ENCODE measurements around the gene SHQ1. TPM values are rescaled to one million over a fixed set of nuclear protein-coding genes. Genes with fewer than 3 reads are reported as not detected.
A peak's percentile ranks its signal among the peaks of the same experiment; 100 is the strongest.
"Not testable (repeated sequence)": the region's sequence is repeated elsewhere in the genome, so short reads cannot be mapped to it uniquely, and the experiment has no call there.

SHQ1 gene
- total RNA-seq, 1 donor from 2014 or later, result 19.6 TPM

- peak; percentile 69 for DNase-seq
These were observed 49.6 kb downstream of the SHQ1 start for GRCh38 chr3:72798552-72799195.

DNA sequence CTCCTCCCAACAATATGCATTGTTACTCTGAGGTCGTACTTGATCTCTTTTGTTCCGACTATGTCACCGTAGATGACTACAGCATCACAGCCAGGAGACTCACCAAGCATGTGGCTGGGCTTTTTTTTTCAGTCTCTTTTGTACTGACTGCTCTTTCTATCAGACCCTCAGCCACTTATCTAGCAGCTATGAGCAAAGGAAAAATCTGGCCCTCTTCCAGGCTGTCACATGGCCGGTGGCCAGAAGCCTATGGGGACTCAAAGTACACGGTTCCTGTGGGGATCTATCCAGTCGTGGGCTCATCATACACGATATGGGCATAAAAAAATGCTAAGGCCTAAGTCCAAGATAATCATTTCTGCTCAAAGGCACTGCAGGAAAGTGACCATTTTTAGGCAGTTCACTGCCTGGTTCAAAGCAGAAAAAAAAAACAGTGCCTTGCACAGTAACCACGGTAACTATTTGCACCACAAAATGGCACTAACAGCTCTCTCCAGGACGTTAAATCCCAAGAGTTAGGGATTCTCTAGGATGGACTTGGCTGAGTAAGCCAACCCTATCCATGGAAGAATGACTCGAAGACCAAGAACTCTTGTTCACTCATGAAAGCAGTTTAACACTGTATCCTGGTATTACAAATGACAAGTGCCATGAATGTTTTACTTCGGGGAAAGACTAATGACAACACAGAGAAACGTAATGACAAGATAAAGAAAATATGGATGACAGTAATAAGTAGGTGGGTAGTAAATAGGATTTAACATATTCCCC lies 50.3 kb downstream of the SHQ1 start:
- peak; percentile 45 for DNase-seq

GRCh38 chr3:72794079-72794478 lies 54.2 kb downstream of the SHQ1 start:
- DNase-seq, result no peak

DNA sequence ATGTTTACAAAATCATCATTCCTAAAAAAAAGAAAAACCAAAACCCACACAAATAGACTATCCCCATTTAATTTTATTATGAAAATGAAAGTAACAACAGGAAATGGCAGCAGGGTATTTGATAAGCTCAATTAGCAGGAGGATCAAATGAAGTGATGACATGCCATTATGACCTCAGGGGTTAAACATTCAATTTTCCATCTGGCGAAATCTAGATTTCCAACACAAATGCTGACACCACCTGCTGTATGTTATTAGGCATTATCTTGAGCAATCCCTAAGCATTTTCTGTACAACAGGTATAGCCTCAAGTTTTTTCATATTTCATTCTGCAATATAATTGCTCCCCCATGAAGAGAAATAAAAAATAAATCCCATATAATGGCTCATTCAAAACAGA lies 57.1 kb downstream of the SHQ1 start:
- peak; percentile 11 for DNase-seq

DNA sequence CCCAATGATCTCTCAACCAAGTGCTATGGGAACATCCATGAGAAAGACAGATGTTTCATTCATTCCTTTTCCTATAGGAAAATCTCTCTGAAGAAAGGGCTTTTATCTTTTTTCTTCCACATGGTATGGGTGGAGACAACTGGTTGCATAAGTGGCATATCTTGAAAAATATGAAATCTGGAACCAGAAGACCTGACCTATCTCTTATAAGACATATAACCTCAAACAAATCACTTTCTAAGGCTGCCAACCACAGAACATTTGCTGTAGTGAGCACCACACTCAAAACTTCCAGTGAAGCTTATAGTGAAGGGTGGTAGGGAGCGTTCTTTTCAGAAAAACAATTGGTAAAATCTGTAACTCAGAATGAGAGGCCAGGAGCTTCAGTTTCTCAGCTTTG lies 58.5 kb downstream of the SHQ1 start:
- DNase-seq, result no peak

GRCh38 chr3:72788232-72788631 lies 60.0 kb downstream of the SHQ1 start:
- DNase-seq, result not testable (repeated sequence)

- DNase-seq, result no peak
These were observed 61.6 kb downstream of the SHQ1 start for GRCh38 chr3:72786668-72787067.

DNA sequence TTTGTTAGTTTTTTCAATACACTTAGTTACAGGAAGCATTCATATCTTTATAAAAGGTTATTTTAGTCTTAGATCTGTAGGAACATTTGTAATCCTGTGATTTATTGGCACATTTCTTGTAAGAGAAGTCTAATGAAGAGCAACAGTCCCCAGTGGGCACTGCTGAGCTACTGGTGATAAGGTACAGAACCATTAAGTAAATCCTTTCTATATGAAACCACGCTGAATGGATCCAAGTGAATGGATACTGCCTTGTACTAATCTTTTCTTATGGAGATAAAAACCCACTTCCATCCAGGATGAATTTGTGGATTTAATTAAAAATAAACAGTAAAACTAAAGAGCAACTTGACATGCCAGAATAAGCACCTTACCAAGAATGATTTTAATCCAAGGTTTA lies 64.0 kb downstream of the SHQ1 start:
- no peak for DNase-seq

DNA sequence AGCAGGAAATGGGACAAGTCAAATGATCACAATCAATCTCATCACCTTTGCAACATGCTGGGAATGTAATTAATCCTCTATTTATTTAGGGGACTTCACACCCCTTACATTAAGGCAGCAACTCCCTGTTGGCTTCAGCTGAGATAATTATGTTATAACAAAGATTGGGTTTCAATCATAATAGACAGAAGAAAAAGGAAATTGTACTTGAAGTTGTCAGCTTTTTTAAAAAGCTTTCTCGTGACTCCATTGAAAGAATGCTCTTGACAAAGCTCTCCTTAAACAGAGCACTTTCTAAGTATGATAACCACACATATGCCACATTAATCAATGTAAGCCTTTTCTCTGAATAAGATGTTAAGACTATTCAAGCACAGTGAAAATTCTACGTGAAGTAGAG lies 65.7 kb downstream of the SHQ1 start:
- no peak for DNase-seq

DNA sequence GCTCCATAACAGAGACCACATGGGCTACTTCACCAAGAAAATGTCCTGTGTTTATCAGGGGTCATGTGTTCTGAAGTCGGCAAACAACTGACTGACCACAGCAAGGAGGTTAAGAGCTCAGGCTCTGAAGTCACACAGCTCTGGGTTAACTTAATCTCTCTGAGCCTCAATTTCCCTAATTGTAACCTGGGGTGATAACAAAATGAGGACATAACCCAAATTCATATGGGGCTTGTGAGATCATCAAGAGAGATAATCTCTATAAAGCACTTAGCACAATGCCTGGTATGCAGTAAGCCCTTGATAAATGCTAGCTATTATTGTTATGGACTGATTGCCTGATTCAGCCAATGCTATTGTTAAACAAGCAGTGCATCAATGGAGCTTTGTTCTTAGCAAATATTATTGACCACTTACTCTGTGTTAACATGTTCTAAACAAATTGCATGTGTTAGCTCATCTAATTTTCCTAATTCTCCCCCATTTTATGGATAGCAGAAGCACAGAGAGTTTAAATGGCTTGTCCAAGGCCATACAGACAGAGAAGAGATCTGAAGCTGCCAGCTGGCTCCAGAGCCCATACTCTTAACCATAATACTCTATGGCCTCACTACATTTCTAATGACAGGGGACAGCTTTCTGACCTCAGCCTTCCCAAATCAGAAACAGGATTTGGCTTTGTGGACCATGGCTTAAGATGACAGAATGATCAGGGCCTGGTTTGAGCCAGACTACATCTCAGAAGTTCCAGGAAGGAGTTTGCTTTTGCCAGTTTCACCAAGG lies 78.3 kb downstream of the SHQ1 start:
- no peak for DNase-seq

DNA sequence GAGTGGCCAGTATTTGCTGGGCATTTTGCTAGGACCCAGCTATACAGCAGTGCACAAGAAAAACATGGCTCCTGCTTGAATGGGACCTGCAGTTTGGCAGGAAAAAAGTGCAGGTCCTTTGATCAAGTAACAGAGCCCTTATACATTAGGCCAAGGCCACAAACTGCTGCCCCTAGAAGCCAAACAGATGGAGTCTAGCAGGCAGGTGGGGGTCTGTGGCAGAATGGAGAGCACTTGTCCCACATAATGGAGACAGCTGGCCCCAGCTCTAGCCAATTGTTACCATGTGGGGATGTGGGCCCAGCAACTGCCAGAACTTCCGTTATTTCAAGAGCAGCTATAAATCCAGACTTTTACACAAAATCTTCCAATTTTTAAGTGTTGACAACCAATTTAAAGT lies 79.3 kb downstream of the SHQ1 start:
- DNase-seq, result no peak

GRCh38 chr3:72768481-72768880 lies 79.8 kb downstream of the SHQ1 start:
- DNase-seq, result no peak

DNA sequence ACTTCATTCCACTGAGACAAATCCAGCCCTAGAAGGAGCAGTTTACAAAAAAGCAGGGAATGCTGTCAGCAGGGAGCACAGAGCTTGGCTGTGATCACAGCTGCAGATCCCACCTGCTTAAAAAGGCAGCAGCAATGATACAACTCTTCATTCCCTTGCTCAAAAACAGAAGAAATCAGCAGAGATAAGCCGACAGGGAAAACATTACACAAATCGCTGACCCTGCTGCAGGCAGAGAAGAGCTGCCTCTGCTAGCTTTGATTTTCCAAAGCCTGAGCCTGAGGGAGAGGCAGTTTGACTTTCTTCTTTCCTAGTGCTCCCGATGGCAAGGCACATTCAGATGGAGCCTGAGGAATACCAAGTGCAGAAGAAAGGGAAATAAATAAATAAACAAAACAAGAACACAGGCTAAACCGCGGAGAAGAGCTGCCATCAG lies 80.2 kb downstream of the SHQ1 start:
- no peak for DNase-seq

DNA sequence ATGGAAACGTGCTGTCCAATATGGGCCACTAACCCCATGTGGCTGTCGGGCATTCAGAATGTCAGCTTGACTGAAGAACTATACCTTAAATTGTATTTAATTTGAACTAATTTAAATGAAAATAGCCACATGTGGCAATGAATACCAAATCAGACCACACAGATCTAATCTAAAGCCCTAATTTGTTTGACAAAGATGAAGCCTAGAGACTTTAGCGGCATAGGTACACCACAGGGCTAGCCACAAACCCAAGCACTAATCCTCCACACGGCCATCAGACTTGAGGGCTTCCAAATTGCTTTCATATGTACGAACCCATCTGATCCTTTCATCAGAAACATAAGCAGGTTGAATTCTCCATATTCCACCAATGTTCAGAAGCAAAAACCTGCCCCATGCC lies 81.4 kb downstream of the SHQ1 start:
- DNase-seq, result no peak

DNA sequence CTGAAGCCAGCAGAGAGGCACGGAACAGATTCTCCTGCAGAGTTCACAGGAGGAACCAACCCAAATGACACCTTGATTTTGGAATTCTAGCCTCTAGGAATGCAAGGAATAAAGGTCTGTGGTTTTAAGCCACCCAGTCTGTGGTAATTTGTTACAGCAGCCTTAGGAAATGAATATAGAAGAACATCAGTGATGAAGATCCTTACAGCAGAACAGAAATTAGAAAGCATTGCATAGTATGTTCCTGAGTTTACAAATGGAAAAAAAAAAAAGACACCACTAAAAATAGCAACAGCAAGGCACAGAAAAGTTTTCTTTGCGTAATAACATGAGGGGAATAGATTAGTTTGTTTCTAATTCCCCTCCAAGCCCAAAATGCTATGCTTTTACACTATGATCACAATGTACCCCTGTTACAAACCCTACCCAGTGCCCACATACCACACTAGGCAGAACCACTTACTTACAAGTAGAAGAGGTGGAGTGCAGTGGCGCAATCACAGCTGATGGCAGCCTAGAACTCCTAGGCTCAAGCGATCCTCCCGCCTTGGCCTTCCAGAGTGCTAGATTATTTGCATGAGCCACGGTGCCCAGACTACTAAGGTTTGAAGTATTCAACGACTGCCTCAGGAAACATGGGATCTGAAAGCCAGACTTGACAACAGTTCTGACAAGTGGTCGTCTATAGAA lies 84.3 kb downstream of the SHQ1 start:
- DNase-seq, result no peak

- DNase-seq, result peak; percentile 63
These were observed 86.8 kb downstream of the SHQ1 start for GRCh38 chr3:72761410-72761809.

DNA sequence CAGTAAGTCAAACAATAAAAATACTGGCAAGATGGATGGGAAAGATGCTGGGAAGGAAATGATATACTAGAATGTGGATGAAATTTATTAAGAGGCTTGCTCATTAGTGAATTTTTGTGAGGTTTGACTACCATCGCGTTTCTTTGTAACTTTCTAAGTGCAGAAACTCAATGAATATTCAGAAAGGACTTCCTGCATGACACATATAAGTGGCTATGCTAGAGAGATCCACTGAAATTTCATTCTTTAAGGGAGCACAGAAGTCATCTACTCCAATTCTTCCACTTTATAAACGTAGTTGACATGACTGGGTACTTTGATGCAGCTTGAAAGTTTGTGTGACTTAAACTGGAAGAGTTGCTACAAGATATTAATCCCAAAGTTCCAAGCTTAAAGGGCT lies 88.0 kb downstream of the SHQ1 start:
- DNase-seq, result no peak

DNA sequence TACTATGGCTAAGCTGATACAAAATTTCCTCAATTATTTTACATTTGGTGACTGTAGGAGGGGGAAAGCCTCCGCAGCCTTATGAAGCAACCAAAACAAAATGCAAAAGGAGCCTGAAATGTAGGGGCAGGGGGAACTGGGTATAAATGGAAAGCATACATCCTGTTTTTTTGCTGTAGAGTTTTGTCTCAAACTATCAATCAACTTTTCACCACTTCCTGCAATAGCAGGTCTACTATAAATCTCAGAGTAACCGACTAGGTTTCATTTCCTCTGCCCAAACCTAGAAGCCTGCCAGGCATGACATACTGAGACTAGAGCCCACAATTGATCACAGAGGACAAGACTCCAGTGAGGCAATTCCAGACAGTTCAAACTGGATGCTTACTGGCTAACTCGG lies 91.3 kb downstream of the SHQ1 start:
- DNase-seq, result peak; percentile 49

DNA sequence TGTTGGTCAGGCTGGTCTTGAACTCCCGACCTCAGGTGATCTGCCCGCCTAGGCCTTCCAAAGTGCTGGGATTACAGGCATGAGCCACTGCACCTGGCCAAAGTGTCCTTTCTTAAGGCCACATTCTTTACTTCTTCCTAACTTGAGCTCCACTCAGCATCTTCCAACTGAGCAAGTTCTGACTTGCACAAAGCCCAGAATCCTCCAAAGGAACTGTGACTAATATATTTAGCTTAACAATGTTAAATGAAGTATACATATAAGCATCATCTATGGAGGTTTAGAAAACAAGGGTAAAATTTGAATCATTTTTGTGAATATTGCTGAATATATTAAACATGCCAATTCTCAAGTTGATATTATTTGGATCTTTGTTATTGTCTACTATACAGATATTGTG lies 93.7 kb downstream of the SHQ1 start:
- DNase-seq, result no peak

DNA sequence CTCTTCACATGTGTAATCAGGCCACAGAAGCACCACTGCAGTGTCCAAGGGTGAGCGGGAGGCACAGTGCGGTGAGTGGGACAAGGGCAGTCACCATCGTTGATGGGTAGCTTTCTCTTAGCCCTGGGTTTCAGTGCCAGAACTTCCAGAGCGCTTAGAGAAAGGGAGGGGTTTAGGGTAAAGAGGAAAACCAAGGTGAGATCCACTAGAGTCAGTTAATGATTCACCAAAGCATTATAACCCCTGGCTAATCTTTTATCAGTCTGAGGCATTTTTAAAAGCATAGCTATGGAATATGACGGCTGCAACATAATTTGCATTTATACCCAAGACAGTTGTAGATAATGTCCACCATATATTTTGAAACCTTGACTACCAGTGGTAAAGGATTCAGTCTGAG lies 94.8 kb downstream of the SHQ1 start:
- no peak for DNase-seq

DNA sequence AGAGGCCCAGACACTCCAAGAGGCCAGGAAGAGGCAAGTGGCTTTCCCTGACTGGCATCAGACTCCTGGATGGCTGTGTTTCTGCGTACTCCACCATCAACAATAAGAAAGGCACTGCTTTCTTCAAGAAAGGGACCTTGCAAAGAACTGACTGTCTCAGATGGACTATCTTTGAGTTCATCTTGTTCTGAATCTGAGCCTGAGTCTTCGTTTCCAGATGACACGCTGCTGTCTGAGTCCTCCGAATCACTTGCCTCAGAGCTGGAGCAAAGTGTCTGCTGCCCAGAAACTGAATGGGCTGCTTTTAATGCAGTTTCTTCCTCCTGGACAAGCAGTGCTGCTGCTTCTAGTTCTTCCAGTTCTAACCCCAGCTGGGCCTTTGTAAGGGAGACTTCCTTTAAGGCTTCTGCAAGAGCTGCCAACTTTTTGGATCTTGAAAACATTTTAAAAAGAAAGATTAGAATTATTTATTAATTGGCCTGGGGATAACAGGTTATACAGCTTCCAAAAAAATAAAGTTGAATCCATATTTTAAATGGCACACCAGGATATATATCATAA lies 97.8 kb downstream of the SHQ1 start:
- no peak for DNase-seq

DNA sequence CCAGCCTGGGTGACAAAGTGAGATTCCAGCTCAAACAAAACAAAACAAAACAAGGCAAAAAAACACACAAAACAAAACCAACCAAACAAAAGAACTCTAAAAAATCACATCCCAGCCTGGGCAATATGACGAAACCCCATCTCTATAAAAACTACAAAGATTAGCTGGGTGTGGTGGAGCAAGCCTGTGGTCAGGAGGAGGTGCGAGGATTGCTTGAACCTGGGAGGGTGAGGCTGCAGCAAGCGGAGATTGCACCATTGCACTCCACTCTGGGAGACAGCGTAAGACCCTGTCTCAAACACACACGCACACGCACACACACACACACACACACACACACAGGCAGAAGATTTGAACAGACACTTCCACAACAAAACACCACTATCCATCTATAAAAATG lies 99.6 kb downstream of the SHQ1 start:
- no peak for DNase-seq

Data from dermis blood vessel endothelial cell (primary cell).